ENCODE measurements around the gene PXN.
A peak's percentile ranks its signal among the peaks of the same experiment; 100 is the strongest.
"Not testable (repeated sequence)": the region's sequence is repeated elsewhere in the genome, so short reads cannot be mapped to it uniquely, and the experiment has no call there.

PXN gene

DNA sequence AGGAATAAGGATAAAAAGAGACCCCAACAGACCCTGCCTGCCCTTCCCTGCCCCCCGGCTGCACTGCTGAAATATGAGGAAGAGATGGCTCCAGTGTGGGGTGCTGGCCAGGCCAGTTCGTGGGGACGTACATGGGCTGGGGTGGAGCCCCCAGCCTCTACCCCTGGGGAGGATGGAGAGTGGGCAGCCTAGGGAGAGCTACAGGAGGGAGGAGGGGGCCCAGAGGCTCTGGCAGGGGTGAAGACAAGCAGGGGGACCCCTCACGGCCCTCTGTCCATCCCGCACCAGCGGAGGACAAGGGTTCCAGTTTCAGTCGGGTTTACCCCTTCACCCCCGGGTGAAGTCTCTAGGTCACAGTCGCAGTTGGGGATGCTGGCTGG is 53.6 kb downstream of the PXN start:
- Histone ChIP-seq H3K9me3 (ENCODE audit: insufficient read depth, low read depth, low read length) (no peaks in the 10 kb centered on the region), H3K4me3 (ENCODE audit: low read length) (no peak overlapping the region), H3K27me3 (ENCODE audit: insufficient read depth, low read length) (no peaks in the 10 kb centered on the region), H3K4me1 (ENCODE audit: insufficient read depth, low read length) (no peaks in the 10 kb centered on the region), H3K36me3 (ENCODE audit: insufficient read depth, low read length) (peaks cover 84% of the 10 kb centered on the region), H3K9ac (ENCODE audit: low read depth, low read length) (no peak overlapping the region), H3K27ac (ENCODE audit: low read depth, low read length) (no peak overlapping the region)
- WGBS, result 96% methylated on average over 9 of the region's 9 CpGs

DNA sequence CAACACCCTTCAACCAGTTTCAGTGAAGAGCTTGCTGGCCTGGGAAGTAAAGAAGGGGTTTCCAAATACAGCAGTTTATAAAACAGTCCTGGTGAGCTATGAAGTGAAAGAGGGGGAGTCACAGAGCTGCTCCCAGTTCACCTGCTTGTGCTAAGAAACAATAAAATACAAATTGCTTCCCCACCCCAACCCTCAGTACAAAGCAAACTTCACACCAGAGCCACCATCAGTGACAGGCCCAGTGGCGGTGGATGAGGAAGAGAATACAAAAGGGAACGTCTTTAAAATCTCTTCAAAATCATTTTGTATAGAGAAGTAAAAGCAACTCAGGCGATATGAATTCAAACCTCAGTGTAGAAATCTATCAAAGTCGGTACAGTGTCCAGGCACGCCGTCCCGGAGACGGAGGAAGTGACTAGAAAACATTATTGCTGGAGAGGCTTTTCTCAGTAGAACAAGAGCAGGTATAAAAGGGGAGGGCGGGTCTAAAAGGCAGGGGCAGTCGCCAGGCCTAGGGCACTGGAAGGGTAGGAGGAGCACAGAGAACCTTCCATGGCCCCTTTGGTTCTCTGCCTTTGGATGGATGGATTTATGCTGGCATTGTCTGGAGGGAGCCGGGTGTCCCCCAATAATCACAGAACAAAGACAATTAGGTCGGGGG is 54.2 kb downstream of the PXN start:
- no peak overlapping the region for H3K9ac ChIP-seq (ENCODE audit: low read depth, low read length)
- H3K9me3 ChIP-seq (ENCODE audit: insufficient read depth, low read depth, low read length), result no peaks in the 10 kb centered on the region
- no peak overlapping the region for H3K4me3 ChIP-seq (ENCODE audit: low read length)
- no peaks in the 10 kb centered on the region for H3K27me3 ChIP-seq (ENCODE audit: insufficient read depth, low read length)
- H3K36me3 ChIP-seq (ENCODE audit: insufficient read depth, low read length), result peaks cover 88% of the 10 kb centered on the region
- 0 out of 2 replicates have a peak overlapping the region, but pooled peaks have one; percentile 4 for H3K27ac ChIP-seq (ENCODE audit: low read depth, low read length)
- WGBS, result 91% methylated on average over 11 of the region's 12 CpGs
- H3K4me1 ChIP-seq (ENCODE audit: insufficient read depth, low read length), result no peaks in the 10 kb centered on the region

DNA sequence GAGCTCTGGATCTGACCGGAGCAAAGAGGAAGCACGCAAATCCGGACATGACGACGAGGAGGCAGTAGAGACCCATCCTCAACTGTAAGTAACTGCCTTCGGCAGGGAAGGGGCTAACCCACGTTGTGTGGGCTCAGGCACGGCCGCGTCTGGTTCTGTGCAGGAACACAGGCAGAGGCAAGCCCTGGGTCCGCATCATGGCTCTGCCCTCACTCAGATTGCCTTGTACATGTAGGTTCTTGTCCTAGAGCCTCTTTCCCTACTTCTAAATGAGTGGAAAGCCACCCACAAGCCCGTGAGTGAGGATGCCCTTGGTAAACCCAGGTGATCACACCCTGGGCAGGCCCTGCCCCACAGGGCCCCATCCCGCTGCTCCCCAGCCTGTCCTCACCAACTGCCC is 55.7 kb downstream of the PXN start:
- Histone ChIP-seq H3K27ac (ENCODE audit: low read depth, low read length) (no peak overlapping the region), H3K9ac (ENCODE audit: low read depth, low read length) (no peak overlapping the region)
- 98% methylated on average over 13 of the region's 13 CpGs for WGBS

DNA sequence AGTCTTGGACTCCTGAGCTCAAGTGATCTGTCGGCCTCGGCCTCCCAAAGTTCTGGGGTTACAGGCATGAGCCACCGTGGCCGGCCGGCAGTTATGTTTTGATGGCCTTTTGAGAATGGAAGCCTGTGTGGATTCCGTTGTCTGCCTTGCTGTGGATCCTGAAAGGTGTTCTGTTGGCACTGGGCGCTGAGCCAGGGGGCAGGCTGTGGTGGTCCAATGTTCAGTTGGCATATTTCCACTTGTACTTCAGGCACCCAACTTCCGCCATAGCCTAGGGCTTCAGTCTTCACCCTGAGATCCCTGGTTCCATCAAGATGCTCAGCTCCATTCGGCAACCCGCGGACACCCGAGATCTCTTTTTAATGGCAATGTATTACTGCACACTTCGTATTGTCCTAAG is 58.3 kb downstream of the PXN start:
- Histone ChIP-seq H3K36me3 (ENCODE audit: insufficient read depth, low read length) (peaks cover 56% of the 10 kb centered on the region), H3K4me3 (ENCODE audit: low read length) (no peak overlapping the region), H3K27me3 (ENCODE audit: insufficient read depth, low read length) (no peaks in the 10 kb centered on the region), H3K4me1 (ENCODE audit: insufficient read depth, low read length) (no peaks in the 10 kb centered on the region), H3K27ac (ENCODE audit: low read depth, low read length) (no peak overlapping the region), H3K9me3 (ENCODE audit: insufficient read depth, low read depth, low read length) (no peaks in the 10 kb centered on the region), H3K9ac (ENCODE audit: low read depth, low read length) (no peak overlapping the region)
- 95% methylated on average over 13 of the region's 13 CpGs for WGBS

More for the DNA sequence above, 55.7 kb downstream of the PXN start:
- no peaks in the 10 kb centered on the region for H3K27me3 ChIP-seq (ENCODE audit: insufficient read depth, low read length)
- H3K36me3 ChIP-seq (ENCODE audit: insufficient read depth, low read length), result peaks cover 79% of the 10 kb centered on the region
- no peaks in the 10 kb centered on the region for H3K9me3 ChIP-seq (ENCODE audit: insufficient read depth, low read depth, low read length)
- H3K4me3 ChIP-seq (ENCODE audit: low read length), result no peak overlapping the region
- no peaks in the 10 kb centered on the region for H3K4me1 ChIP-seq (ENCODE audit: insufficient read depth, low read length)

DNA sequence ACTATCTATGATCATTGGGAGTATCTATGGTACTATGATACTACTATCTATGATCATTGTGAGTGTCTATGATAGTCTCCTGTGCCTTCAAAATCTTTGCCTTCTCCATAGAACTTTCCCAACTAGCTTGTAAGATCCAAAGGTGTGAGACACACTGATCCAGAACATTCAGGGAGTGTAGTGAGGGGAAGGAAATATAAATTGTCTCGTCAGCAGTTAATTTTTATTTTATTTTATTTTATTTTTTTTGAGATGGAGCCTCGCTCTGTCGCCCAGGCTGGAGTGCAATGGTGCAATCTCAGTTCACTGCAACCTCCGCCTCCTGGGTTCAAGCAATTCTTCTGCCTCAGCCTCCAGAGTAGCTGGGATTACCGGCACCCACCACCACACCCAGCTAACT is 58.7 kb downstream of the PXN start:
- H3K4me1 ChIP-seq (ENCODE audit: insufficient read depth, low read length); H3K27ac ChIP-seq (ENCODE audit: low read depth, low read length); H3K9ac ChIP-seq (ENCODE audit: low read depth, low read length); H3K27me3 ChIP-seq (ENCODE audit: insufficient read depth, low read length); H3K4me3 ChIP-seq (ENCODE audit: low read length); H3K9me3 ChIP-seq (ENCODE audit: insufficient read depth, low read depth, low read length): not testable (repeated sequence)
- 87% methylated on average over 5 of the region's 5 CpGs for WGBS
- peaks cover 51% of the 10 kb centered on the region for H3K36me3 ChIP-seq (ENCODE audit: insufficient read depth, low read length)

DNA sequence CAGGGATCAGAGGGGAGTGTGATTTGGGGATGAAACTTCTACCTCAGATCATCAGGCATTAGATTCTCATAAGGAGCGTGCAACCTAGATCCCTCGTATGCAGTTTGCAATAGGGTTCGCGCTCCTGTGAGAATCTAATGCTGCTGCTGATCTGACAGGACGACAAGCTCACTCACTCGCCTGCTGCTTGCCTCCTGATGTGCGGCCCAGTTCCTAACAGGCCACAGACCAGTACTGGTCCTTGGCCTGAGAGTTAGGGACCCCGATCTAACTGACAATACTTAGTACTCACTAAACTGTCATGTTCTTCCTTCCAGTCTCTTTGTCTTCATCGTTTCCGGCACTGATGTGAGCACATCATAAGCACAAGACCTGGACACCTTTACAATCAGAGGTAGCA is 59.3 kb downstream of the PXN start:
- Histone ChIP-seq H3K27ac (ENCODE audit: low read depth, low read length) (no peak overlapping the region), H3K4me3 (ENCODE audit: low read length) (no peak overlapping the region), H3K27me3 (ENCODE audit: insufficient read depth, low read length) (no peaks in the 10 kb centered on the region), H3K9me3 (ENCODE audit: insufficient read depth, low read depth, low read length) (no peaks in the 10 kb centered on the region), H3K9ac (ENCODE audit: low read depth, low read length) (no peak overlapping the region), H3K36me3 (ENCODE audit: insufficient read depth, low read length) (peaks cover 46% of the 10 kb centered on the region), H3K4me1 (ENCODE audit: insufficient read depth, low read length) (no peaks in the 10 kb centered on the region)
- WGBS, result 93% methylated on average over 10 of the region's 10 CpGs

DNA sequence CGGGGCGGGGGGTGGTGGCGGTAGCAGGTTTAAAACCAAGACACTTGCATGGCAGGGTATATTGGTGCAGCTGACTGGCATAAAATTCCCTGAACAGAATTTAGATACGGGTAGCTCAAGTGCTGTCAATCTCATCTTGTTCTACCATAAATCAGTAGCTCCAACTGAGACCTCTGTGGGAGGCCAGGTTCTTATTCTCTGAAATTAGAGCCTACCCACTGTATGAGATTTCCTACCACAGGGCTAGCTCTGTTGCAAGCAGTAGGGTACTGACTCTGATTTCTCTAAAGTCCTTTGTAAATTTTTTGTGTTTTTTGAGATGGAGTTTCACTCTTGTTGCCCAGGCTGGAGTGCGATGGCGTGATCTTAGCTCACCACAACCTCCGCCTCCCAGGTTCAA is 61.4 kb downstream of the PXN start:
- WGBS, result 94% methylated on average over 7 of the region's 7 CpGs
- H3K27ac ChIP-seq (ENCODE audit: low read depth, low read length), result no peak overlapping the region
- H3K36me3 ChIP-seq (ENCODE audit: insufficient read depth, low read length), result peaks cover 43% of the 10 kb centered on the region
- H3K27me3 ChIP-seq (ENCODE audit: insufficient read depth, low read length), result no peaks in the 10 kb centered on the region
- H3K9ac ChIP-seq (ENCODE audit: low read depth, low read length), result no peak overlapping the region
- no peak overlapping the region for H3K4me3 ChIP-seq (ENCODE audit: low read length)
- H3K9me3 ChIP-seq (ENCODE audit: insufficient read depth, low read depth, low read length), result no peaks in the 10 kb centered on the region
- H3K4me1 ChIP-seq (ENCODE audit: insufficient read depth, low read length), result peaks cover 5% of the 10 kb centered on the region; the same call in 1 of the 2 replicates

DNA sequence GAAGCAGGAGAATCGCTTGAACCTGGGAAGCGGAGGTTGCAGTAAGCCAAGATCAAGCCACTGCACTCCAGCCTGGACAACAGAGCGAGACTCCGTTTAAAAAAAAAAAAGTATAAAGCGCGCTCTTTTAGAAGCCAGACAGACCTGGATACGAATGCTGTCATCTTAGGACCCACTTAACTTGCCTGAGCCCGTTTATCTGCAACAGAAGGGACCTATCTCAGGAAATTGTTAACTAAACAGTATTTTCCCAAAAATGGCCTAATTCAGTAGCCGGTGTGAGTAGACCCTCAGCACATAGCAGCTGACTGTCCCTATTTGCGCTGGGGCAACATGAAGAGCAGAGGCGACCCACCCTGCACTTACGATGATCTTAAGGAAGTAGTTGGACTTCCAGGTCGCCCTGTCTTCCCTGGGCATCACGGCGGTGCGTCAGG is 65.1 kb downstream of the PXN start:
- H3K4me3 ChIP-seq (ENCODE audit: low read length), result peak overlapping the region; percentile 99
- H3K9me3 ChIP-seq (ENCODE audit: insufficient read depth, low read depth, low read length), result no peaks in the 10 kb centered on the region
- H3K9ac ChIP-seq (ENCODE audit: low read depth, low read length), result peak overlapping the region; percentile 100
- no peaks in the 10 kb centered on the region for H3K27me3 ChIP-seq (ENCODE audit: insufficient read depth, low read length)
- H3K36me3 ChIP-seq (ENCODE audit: insufficient read depth, low read length), result peaks cover 52% of the 10 kb centered on the region
- 2% methylated on average over 16 of the region's 16 CpGs for WGBS
- peaks cover 5% of the 10 kb centered on the region; the same call in 1 of the 2 replicates for H3K4me1 ChIP-seq (ENCODE audit: insufficient read depth, low read length)
- peak overlapping the region; percentile 92 for H3K27ac ChIP-seq (ENCODE audit: low read depth, low read length)

DNA sequence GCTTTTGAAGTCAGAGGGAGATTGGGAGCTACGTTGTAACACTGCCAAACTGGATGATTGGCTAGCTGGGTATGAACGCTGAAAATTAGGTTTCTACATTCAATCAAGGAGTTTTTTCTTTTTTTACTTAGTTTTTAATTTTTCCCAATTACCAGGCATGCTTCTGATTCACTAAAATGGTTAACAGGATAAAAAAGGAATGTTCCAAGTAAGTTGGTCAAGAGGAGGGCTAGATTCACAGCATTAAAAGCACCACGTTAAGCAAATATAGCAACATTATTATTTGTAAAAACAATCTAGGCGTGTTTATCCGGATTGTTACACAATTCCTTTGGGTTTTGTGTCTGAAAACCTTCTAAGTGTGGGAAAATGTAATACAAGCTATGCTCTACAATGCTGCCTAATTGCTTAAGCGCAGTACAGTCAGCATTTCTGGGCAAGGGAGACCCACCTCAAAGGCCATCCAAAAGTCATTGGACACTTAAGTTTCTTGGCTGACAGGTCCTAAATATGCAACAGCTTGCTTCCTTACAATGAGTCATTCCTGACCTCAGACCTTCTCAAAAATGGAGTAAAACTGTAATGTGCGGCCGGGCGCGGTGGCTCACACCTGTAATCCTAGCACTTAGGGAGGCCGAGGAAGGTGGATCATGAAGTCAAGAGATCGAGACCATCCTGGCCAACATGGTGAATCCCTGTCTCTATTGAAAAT is 65.8 kb downstream of the PXN start:
- H3K27ac ChIP-seq (ENCODE audit: low read depth, low read length), result peak overlapping the region; percentile 92
- no peaks in the 10 kb centered on the region for H3K9me3 ChIP-seq (ENCODE audit: insufficient read depth, low read depth, low read length)
- H3K4me1 ChIP-seq (ENCODE audit: insufficient read depth, low read length), result peaks cover 5% of the 10 kb centered on the region; the same call in 1 of the 2 replicates
- H3K27me3 ChIP-seq (ENCODE audit: insufficient read depth, low read length), result no peaks in the 10 kb centered on the region
- 33% methylated on average over 11 of the region's 12 CpGs for WGBS
- peak overlapping the region; percentile 99 for H3K4me3 ChIP-seq (ENCODE audit: low read length)
- H3K9ac ChIP-seq (ENCODE audit: low read depth, low read length), result peak overlapping the region; percentile 100
- peaks cover 51% of the 10 kb centered on the region for H3K36me3 ChIP-seq (ENCODE audit: insufficient read depth, low read length)

DNA sequence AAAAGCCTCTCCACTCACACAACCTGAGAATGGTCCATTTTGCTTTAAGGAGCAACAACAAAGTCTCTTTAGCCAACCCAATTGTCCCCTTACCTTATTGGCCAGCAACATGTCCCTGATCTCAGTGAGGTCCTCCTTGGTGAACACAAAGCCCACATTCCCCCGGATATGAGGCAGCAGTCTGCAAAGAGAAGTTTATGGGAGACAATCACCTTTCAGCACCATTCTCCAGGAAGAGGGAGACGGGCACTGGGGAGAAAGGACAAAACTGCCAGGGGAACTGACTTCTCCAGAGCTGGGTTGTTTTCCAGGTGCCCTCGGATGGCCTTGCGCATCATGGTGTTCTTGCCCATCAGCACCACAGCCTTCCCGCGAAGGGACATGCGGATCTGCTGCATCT is 66.5 kb downstream of the PXN start:
- H3K27ac ChIP-seq (ENCODE audit: low read depth, low read length), result peak overlapping the region; percentile 92
- no peaks in the 10 kb centered on the region for H3K9me3 ChIP-seq (ENCODE audit: insufficient read depth, low read depth, low read length)
- peaks cover 5% of the 10 kb centered on the region; the same call in 1 of the 2 replicates for H3K4me1 ChIP-seq (ENCODE audit: insufficient read depth, low read length)
- 87% methylated on average over 7 of the region's 7 CpGs for WGBS
- H3K36me3 ChIP-seq (ENCODE audit: insufficient read depth, low read length), result peaks cover 49% of the 10 kb centered on the region
- H3K27me3 ChIP-seq (ENCODE audit: insufficient read depth, low read length), result no peaks in the 10 kb centered on the region
- peak overlapping the region; percentile 99 for H3K4me3 ChIP-seq (ENCODE audit: low read length)
- H3K9ac ChIP-seq (ENCODE audit: low read depth, low read length), result peak overlapping the region; percentile 100

DNA sequence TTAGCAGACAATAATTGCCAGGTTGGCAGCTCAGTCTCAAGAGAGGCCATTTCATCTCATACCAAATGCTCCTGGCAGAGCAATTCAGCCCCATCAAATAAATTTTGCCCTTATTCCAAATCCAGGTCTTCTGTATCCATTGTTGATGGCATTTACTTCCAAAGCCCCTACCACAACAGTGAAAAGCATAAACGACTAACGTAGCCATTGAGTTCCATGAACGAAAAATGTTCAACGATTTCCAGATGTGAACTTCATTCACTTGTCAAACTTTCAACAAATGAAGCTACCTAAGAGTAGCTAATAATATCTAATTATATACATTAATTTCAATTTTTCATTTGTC is 68.0 kb downstream of the PXN start:
- H3K4me1 ChIP-seq (ENCODE audit: insufficient read depth, low read length), result peaks cover 5% of the 10 kb centered on the region
- no peak overlapping the region for H3K9ac ChIP-seq (ENCODE audit: low read depth, low read length)
- H3K27me3 ChIP-seq (ENCODE audit: insufficient read depth, low read length), result no peaks in the 10 kb centered on the region
- peak overlapping the region; percentile 20; the same call in 1 of the 2 replicates for H3K4me3 ChIP-seq (ENCODE audit: low read length)
- WGBS, result 92% methylated on average over 4 of the region's 4 CpGs
- peak overlapping the region; percentile 47; the same call in 1 of the 2 replicates for H3K27ac ChIP-seq (ENCODE audit: low read depth, low read length)
- H3K9me3 ChIP-seq (ENCODE audit: insufficient read depth, low read depth, low read length), result no peaks in the 10 kb centered on the region
- H3K36me3 ChIP-seq (ENCODE audit: insufficient read depth, low read length), result peaks cover 49% of the 10 kb centered on the region
